ENCODE measurements around the gene QKI.
"Not testable (repeated sequence)": the region's sequence is repeated elsewhere in the genome, so short reads cannot be mapped to it uniquely, and the experiment has no call there.

Gene QKI

DNA sequence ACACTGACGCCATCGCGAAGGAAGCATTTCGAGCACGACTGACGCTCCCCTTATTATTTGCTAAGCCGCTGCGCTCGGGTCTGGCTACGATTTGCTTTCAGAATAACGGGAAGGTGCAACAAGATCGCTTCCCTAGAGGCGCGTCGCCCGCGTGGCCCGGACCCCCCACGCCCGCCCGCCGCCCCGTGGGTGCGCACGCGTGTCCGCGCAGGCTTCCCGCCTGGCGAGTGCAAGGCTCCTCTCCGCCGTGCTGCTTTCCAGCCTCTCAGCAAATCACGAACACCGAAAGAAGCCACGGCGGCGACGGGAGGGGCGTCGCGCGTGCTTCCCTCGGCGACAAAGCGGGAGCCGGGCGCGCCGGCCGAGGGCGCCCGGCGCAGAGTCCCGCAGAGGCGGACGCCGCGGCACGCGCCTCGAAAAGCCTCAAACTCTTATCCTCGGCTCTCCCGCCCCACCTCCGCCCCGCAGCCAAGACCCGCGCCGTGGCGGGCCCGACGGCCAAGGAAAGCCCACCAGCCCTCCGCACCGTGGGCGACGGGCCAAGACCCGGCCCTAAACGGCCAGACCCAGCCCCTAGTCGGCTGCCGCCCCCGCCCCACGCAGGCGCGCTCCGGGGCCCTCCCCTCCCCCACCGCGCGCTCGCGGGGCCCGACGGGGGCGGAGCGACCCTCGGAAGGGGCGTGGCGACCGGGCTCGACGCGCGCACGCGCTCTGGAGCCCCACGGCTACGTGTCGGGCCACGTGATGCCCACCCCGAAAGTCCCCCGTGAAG is 987 bp upstream of the QKI start:
- DNase-seq (ENCODE audit: insufficient read length, low spot score) (peak; percentile 87), FAIRE-seq (peak; percentile 93)

DNA sequence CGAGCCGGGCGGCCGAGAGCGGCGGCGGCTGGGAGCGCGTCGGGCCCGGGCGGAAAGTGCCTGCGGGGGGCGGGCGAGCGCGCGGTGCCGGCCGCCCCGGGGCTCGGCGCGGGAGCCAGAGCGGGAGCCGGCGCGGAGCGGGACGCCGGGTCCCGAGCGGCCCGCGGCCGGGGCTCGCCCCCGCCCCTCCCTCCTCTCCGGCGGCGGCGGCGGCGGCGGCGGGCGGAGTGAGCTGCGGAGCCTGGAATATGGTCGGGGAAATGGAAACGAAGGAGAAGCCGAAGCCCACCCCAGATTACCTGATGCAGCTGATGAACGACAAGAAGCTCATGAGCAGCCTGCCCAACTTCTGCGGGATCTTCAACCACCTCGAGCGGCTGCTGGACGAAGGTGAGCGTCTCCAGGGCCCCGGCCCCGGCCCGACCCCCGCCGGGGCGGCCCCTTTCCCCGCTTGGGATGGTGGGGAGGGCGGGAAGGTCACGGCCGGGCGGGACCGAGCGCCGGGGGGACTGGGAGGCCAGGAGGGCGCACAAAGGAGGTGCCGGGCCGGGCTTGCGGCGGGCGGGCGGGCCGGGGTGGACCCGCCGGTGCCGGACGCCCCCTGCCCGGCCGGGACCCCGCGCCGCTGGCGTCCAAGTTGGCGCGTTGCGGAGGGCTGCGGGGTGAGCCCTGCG is 565 bp downstream of the QKI start:
- DNase-seq (ENCODE audit: insufficient read length, low spot score) (peak; percentile 26), FAIRE-seq (no peak)

DNA sequence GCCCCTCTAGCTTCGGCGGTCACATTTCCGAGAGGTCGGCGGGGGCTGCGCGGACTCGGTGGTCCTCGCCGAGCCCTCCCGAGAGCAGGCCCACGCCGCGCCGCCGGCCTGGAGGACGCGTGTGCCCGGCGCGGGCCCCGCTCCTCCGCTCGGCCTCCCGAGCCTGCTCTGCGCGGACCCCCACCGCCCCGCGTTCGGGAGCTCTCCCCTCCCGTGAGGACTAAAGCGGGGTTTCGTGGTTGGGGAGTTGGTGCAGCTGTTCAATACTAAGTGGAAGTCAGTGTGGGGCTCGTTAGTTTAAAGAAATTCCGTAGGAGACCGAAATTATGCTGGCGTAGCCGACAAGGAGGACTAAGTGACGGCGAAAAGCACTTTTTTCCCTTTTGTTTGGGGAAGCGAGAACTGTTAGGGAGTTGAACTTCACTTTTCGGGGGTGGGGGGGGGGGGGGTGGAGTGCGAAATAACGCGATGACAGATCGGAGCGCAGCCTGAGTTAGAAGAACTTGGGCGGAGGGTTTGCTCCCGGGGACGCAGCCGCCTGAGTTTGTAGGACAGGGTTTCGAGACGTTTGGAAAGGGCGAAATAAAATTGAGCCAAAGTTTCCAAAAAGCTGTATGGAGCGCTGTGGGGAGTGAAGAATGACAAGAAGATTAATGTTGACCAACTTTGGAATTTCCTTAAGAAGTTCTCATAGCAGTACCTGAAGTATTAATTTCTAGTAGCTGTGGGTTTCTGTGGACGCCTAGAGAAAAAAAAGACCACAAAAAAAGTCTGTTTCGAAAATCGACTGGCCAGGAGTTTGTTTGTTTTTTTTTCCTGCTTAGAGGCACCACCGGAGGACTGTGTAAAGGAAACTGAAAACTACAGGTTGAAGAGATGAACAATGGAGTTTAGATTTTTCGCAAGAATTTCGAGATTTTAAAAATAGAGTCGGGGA is 1.4 kb downstream of the QKI start:
- FAIRE-seq, result peak; percentile 94

DNA sequence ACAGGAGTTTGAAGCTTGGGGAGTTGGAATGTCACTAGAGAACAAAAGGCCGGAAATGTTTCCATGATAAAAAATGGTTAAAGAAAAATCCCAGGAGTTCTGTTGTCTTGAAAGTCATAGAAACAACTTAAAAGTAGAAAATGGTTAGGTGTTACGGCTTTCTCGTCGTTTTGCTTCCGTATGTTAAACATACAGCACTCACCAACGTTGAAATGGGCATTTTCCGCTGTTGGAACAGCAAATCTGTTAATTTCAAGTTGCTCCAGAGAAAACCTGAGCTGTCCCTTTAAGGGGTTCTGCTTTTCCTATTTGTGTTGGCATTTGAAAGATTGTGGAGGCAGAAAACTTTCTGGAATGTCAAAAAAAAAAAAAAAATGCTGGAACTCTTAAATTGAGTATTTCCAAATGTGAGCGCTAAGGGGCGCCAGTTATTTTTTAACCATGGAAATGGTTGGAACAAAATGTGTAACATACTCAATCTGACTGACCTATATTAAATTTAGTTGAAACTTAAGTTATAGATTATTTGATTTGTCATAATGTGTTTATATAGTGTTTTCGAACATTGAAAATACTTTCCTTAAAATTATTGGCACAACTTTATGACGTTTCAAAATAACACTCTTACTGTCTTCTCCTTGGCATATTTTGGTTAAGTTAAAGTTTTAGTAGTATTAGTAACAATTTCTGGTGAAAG is 2.2 kb downstream of the QKI start:
- FAIRE-seq (peak; percentile 68), DNase-seq (ENCODE audit: insufficient read length, low spot score) (no peak)

More for the DNA sequence above, 1.4 kb downstream of the QKI start:
- DNase-seq (ENCODE audit: insufficient read length, low spot score), result peak; percentile 37

DNA sequence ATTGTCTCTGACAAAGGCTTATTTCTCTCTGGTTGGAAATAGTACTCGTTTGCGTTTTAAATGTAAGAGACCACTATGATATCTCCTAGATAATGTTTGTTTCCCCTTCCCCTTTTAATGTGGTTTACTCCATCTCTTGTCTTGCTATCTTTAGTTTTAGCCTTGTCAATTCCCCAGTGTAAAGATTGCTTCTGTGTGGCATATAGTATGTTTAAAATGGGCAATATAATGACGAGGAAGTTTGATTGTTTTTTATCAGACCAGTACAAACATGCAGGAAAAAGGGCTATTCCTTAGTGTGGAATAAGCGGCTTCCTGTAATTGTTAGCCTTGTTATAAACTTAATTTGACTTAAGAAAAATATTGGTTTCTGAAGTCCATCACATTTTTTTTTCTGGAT is 3.1 kb downstream of the QKI start:
- FAIRE-seq (peak; percentile 54), DNase-seq (ENCODE audit: insufficient read length, low spot score) (no peak)

DNA sequence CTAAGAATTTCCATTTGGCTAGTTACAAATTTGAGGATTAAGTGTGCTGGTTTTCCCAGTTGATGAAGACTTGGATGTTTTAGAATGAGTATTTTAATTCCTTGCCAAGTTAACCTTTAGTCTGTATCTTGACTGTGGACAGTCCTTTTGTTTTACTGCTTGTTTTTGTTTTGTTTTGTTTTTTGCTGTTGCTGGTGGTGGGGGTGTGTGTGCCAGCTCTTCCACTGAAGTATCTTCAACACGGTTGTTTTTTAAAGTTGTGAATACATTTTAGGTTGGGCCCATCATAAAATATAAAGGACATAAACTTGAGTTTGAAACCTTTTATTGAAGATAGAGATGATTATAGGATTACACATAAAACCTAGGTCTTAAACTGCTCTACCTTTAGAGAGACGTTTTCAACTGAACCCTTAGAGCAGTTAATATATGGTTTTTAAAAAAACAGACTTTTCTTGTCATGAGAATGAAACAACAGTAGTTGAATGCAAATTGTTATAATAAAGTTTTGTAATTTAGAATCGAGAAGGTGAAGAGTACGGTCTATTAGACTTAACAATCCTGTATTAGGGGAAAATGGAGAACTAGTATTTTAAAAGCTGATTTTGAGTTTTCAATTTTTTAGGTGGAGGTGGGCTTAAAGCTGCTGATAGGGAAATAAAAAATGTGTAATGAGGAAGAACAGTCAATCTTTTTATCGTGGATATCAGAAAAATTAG is 4.0 kb downstream of the QKI start:
- FAIRE-seq (peak; percentile 82), DNase-seq (ENCODE audit: insufficient read length, low spot score) (no peak)

GRCh38 chr6:163419413-163420288 is 5.1 kb downstream of the QKI start:
- peak; percentile 77 for FAIRE-seq

DNA sequence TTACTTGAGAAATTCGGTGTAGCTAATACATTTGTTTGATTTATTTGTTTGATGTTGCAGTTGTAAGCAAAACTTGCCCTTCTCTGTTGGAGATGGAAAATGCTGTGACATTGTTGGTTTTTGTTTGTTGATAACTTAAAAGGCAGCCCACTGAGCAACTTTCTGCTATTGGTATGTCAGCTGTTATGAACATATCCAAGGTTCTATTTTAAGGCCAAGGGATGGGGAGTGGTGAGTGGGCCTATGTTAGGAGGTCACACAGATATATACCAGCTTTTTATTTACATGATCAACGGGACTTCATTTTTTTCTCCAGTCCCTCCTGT is 5.7 kb downstream of the QKI start:
- DNase-seq (ENCODE audit: insufficient read length, low spot score) (no peak), FAIRE-seq (peak; percentile 84)

More at GRCh38 chr6:163419413-163420288, 5.1 kb downstream of the QKI start:
- no peak for DNase-seq (ENCODE audit: insufficient read length, low spot score)

- FAIRE-seq (no peak), DNase-seq (ENCODE audit: insufficient read length, low spot score) (no peak)
Observed at GRCh38 chr6:163422550-163422949, 8.0 kb downstream of the QKI start.

- DNase-seq (ENCODE audit: insufficient read length, low spot score) (no peak), FAIRE-seq (no peak)
Observed at GRCh38 chr6:163423696-163424095, 9.2 kb downstream of the QKI start.

DNA sequence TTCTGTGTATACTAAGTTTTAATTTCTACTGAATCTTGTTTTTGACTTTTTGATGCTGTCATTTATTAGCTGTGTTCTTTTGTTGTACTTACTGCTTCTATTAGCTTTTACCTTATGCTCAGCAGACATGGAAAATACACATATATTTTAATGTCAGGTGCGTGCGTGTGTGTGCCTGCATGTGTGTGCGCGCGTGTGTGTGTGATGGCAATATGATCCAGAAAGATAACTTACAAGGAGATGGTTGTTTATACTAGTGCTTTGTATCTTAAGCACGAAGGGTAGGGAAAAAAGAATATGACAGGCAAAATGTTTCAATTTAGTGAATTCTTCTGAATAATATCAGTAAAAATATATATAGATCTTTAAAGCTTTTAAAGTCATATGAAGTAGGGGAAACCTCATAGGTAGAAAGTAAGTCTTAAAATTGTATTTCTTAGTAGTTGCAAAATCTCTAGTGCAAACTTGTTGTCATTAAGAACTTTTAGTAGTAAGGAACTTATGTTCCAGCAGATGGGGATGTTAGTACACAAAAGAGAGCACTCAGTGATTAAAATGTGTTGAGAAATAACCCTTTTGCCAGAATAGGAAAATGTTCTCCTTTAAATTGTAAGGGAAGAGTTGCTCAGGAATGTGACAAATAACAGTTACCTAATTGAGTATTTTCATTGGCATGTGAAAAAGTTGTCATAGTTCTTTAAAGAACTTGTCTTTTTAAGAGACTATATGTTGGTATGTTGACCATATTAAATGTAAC is 13.2 kb downstream of the QKI start:
- DNase-seq (ENCODE audit: insufficient read length, low spot score), result no peak
- peak; percentile 58 for FAIRE-seq

DNA sequence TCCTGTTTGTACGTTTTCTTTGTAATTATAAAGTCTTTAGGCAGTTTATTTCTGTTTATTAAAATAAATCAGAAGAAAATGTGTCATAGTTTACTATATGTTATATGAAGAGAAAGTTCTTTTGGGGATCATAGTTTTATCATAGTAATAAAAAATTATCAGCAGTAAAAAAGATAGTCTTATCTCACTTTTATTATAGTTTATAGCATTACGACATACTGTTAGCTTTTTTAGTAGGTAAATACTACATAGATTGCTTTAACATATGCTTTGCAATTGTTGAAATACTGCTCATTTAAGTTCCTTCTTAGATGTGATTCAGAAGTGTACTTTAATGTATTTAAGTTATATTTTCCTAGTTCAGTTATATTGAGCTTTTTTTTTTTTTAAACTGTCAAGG is 13.9 kb downstream of the QKI start:
- FAIRE-seq (no peak), DNase-seq (ENCODE audit: insufficient read length, low spot score) (no peak)

DNA sequence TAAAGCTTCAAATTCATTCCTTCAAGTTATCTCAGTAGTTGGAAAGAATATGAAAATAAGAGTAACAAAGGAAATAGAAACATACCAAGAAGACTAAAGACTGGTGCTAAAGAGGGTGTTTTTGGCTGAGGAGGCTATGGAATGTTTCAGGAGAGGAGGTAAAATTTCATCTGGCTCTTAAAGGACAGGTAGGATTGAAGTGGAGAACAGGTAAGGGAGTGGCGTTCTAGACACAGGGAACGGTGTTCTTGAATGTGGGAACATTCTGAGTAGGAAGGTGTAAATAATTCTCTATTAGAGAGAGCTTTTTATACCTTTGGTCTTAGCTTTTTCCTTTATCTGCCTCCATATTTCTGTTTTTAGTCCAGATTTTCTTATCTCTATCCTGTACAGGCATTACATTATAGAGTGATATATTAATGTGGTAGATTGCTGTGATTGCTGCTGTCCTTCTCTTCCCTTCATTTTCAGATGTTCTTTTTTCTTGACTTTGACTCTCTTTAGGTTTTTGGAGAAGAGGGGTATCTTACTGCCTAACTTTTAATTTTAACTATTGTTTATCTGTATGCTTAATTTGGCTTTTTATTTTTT is 15.4 kb downstream of the QKI start:
- peak; percentile 35 for FAIRE-seq
- no peak for DNase-seq (ENCODE audit: insufficient read length, low spot score)

DNA sequence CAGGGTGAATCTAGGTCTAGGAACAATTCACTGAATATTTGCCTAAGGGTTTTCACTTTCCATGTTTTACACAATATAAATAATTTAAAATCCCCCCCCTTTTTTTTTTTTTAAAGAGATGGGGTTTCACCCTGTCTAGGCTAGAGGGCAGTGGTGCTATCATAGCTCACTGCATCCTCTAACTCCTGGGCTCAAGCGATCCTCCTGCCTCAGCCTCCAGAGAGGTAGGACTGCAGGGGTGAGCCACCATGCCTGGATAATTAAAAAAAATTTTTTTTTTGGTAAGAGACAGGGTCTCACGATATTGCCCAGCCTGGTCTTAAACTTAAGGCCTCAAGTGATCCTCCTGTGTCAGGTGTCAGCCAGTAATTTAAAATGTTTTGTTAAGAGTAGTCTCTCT is 17.8 kb downstream of the QKI start:
- FAIRE-seq (no peak), DNase-seq (ENCODE audit: insufficient read length, low spot score) (no peak)

GRCh38 chr6:163433486-163433885 is 19.0 kb downstream of the QKI start:
- not testable (repeated sequence) for FAIRE-seq; DNase-seq (ENCODE audit: insufficient read length, low spot score)

DNA sequence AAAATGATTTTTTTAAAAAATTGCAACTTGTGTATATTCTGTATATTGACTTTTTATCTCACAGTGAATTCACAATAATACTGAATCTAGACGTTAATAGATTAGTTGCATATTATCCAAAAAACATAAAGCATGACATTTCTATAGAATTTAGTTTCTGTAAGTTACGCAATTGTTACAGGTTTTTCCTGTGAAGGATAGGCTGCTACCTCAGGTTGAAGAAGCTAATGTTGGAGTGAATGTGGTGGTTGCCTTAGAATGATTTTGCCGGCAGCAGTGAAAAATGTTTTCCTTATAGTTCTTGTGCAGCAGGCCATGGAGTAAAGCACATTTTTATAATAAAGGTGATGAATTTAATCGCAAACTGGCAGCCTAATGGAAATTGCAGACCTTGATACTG is 20.5 kb downstream of the QKI start:
- no peak for FAIRE-seq
- DNase-seq (ENCODE audit: insufficient read length, low spot score), result no peak

- DNase-seq (ENCODE audit: insufficient read length, low spot score) (no peak), FAIRE-seq (no peak)
Observed at GRCh38 chr6:163436843-163437242, 22.3 kb downstream of the QKI start.

DNA sequence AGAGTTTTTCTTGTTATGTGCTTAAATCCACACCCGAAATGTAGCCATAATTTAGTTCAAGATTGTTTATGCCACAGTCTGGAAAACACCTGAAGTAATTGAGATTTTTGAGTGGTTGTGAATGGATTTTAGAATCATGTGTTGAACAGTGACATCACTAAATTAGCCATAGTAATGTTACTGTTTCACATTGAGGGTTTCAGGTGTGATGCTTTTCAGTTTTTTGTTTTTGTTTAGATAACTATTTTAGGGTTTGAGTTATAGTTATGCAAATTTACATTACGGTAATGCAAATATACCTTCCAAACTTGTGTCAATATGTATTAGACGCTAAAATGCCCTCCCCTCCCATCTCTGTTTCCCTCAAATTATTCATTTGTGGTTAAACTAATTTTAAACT is 22.9 kb downstream of the QKI start:
- FAIRE-seq (peak; percentile 70), DNase-seq (ENCODE audit: insufficient read length, low spot score) (no peak)
